ENCODE data around the gene MRPL1. TPM values are rescaled to one million over a fixed set of nuclear protein-coding genes. Genes with fewer than 3 reads are reported as not detected.

The MRPL1 gene
- polyA plus RNA-seq, 1 donor (not counting 4 experiments of a cell fraction or from before 2014, with no cell fraction given): 71.4 TPM

GRCh38 chr4:77872723-77873445, 10.3 kb downstream of the MRPL1 start:
- dilution Hi-C loops (cut with MboI; ENCODE audit: extremely low pct_ligation_motif_present, low sequenced_read_pairs): no loop called here
- no peak for TF ChIP-seq CTCF (optimal IDR thresholded peaks at IDR 0.05 in 1 of 3, IDR thresholded peaks at IDR 0.05 in 1 of 3, conservative IDR thresholded peaks at IDR 0.05 in 1 of 3; ENCODE audit: extremely low read depth in 1 of 3, insufficient read depth in 2 of 3, low read length in 3 of 3)
- TF ChIP-seq EZH2 (IDR thresholded peaks at IDR 0.05; ENCODE audit: low read length): no peak
- no peaks in the 10 kb centered on the region for H3K4me1 ChIP-seq (ENCODE audit: control insufficient read depth, extremely low read depth, insufficient read depth, low read length)
- DNase-seq (ENCODE audit: low read depth, low spot score) (no peak), FAIRE-seq (no peak)
- no peaks in the 10 kb centered on the region for H4K20me1 ChIP-seq (ENCODE audit: control insufficient read depth, extremely low read depth, insufficient read depth, low read length)
- no peaks in the 10 kb centered on the region for H3K27me3 ChIP-seq (ENCODE audit: control insufficient read depth, extremely low read depth, insufficient read depth, low read length)
- H3K9me1 ChIP-seq (ENCODE audit: control insufficient read depth, extremely low read depth, insufficient read depth, low read length): no peaks in the 10 kb centered on the region
- peaks cover 51% of the 10 kb centered on the region for H3K79me2 ChIP-seq (ENCODE audit: control insufficient read depth, insufficient read depth, low read length)
- H3K9ac ChIP-seq (ENCODE audit: control insufficient read depth, extremely low read depth, insufficient read depth, low read length): no peak overlapping the region
- H2AFZ ChIP-seq (ENCODE audit: control insufficient read depth, low read length): no peak overlapping the region
- no peak overlapping the region for H3K4me3 ChIP-seq (ENCODE audit: control insufficient read depth in 2 of 3, extremely low read depth in 1 of 3, insufficient read depth in 2 of 3, low read depth in 1 of 3, low read length in 3 of 3)
- no peak overlapping the region for H3K27ac ChIP-seq (ENCODE audit: control insufficient read depth, insufficient read depth, low read length)
- H3K36me3 ChIP-seq (ENCODE audit: control insufficient read depth in 2 of 2, extremely low read depth in 1 of 2, insufficient read depth in 2 of 2, low read length in 2 of 2): peaks cover 6 to 8% of the 10 kb centered on the region in 2 experiments
- no peak overlapping the region for H3K4me2 ChIP-seq (ENCODE audit: control insufficient read depth, extremely low read depth, insufficient read depth, low read depth, low read length)
- H3K9me3 ChIP-seq (ENCODE audit: control insufficient read depth, low read depth, low read length): no peaks in the 10 kb centered on the region

- Histone ChIP-seq H3K36me3 (ENCODE audit: control insufficient read depth in 2 of 2, extremely low read depth in 1 of 2, insufficient read depth in 2 of 2, low read length in 2 of 2) (peaks cover 6 to 8% of the 10 kb centered on the region in 2 experiments), H3K9me1 (ENCODE audit: control insufficient read depth, extremely low read depth, insufficient read depth, low read length) (no peaks in the 10 kb centered on the region), H3K4me1 (ENCODE audit: control insufficient read depth, extremely low read depth, insufficient read depth, low read length) (peaks cover 25% of the 10 kb centered on the region), H3K27me3 (ENCODE audit: control insufficient read depth, extremely low read depth, insufficient read depth, low read length) (no peaks in the 10 kb centered on the region), H4K20me1 (ENCODE audit: control insufficient read depth, extremely low read depth, insufficient read depth, low read length) (no peaks in the 10 kb centered on the region), H3K9me3 (ENCODE audit: control insufficient read depth, low read depth, low read length) (no peaks in the 10 kb centered on the region), H3K4me2 (ENCODE audit: control insufficient read depth, extremely low read depth, insufficient read depth, low read depth, low read length) (no peak overlapping the region), H3K4me3 (ENCODE audit: control insufficient read depth in 2 of 3, extremely low read depth in 1 of 3, insufficient read depth in 2 of 3, low read depth in 1 of 3, low read length in 3 of 3) (no peak overlapping the region), H3K27ac (ENCODE audit: control insufficient read depth, insufficient read depth, low read length) (no peak overlapping the region), H3K9ac (ENCODE audit: control insufficient read depth, extremely low read depth, insufficient read depth, low read length) (no peak overlapping the region), H2AFZ (ENCODE audit: control insufficient read depth, low read length) (no peak overlapping the region), H3K79me2 (ENCODE audit: control insufficient read depth, insufficient read depth, low read length) (peaks cover 44% of the 10 kb centered on the region)
- FAIRE-seq (no peak), DNase-seq (ENCODE audit: low read depth, low spot score) (no peak)
- TF ChIP-seq CTCF (optimal IDR thresholded peaks at IDR 0.05 in 1 of 3, IDR thresholded peaks at IDR 0.05 in 1 of 3, conservative IDR thresholded peaks at IDR 0.05 in 1 of 3; ENCODE audit: extremely low read depth in 1 of 3, insufficient read depth in 2 of 3, low read length in 3 of 3): no peak
- no peak for TF ChIP-seq EZH2 (IDR thresholded peaks at IDR 0.05; ENCODE audit: low read length)
- dilution Hi-C loops (cut with MboI; ENCODE audit: extremely low pct_ligation_motif_present, low sequenced_read_pairs): no loop called here
Observed at GRCh38 chr4:77877167-77877566, 14.5 kb downstream of the MRPL1 start.
